Retinal pigment epithelial cell (primary cell): Measurements from ENCODE around the gene IFIT1.

ENCODE experiments used
- DNase-seq: peaks from one replicate; pipeline ENCODE4 v3.0.0-alpha.2; 2010; ENCODE audit warnings: low read depth
- H3K4me3 ChIP-seq: 2 replicates; pipeline ENCODE4 v1.5.1; 2011; ENCODE audit warnings: mild to moderate bottlenecking, low read length, control low read depth, moderate library complexity
- CTCF ChIP-seq: conservative IDR thresholded peaks from 2 replicates; pipeline ENCODE4 v1.5.1; 2011; ENCODE audit warnings: low read depth, low read length, control low read depth, inconsistent platforms

IFIT1 gene

GRCh38 chr10:89391907-89392756 is at the start of gene IFIT1:
Gene IFIT1, plus strand, starts transcription at chr10:89392623. Its CDS starts 90 bp downstream, at chr10:89392713.
- peak within 1 kb of the TSS; percentile 76 for H3K4me3 ChIP-seq
- no peak for TF ChIP-seq CTCF
- peak; percentile 85 for DNase-seq

- DNase-seq, result no peak
Measured at GRCh38 chr10:89343089-89343767, 49.2 kb upstream of the IFIT1 start.

GRCh38 chr10:89344156-89344555 is 48.3 kb upstream of the IFIT1 start:
- H3K4me3 ChIP-seq, result no peak overlapping the region
- no peak for DNase-seq
- TF ChIP-seq CTCF, result no peak

More at GRCh38 chr10:89343089-89343767, 49.2 kb upstream of the IFIT1 start:
- H3K4me3 ChIP-seq, result no peak overlapping the region
- no peak for TF ChIP-seq CTCF

GRCh38 chr10:89345367-89346000 is 46.9 kb upstream of the IFIT1 start:
- no peak for TF ChIP-seq CTCF
- H3K4me3 ChIP-seq, result no peak overlapping the region

GRCh38 chr10:89346405-89347254 is 45.8 kb upstream of the IFIT1 start:
- no peak for TF ChIP-seq CTCF
- H3K4me3 ChIP-seq, result no peak overlapping the region
- DNase-seq, result no peak

More at GRCh38 chr10:89345367-89346000, 46.9 kb upstream of the IFIT1 start:
- DNase-seq, result no peak

- no peak for DNase-seq
- no peak overlapping the region for H3K4me3 ChIP-seq
- TF ChIP-seq CTCF, result no peak
Measured at GRCh38 chr10:89347701-89348457, 44.5 kb upstream of the IFIT1 start.
